Measurements from ENCODE around the gene HIC2.
"Not testable (repeated sequence)": the region's sequence is repeated elsewhere in the genome, so short reads cannot be mapped to it uniquely, and the experiment has no call there.

DNA sequence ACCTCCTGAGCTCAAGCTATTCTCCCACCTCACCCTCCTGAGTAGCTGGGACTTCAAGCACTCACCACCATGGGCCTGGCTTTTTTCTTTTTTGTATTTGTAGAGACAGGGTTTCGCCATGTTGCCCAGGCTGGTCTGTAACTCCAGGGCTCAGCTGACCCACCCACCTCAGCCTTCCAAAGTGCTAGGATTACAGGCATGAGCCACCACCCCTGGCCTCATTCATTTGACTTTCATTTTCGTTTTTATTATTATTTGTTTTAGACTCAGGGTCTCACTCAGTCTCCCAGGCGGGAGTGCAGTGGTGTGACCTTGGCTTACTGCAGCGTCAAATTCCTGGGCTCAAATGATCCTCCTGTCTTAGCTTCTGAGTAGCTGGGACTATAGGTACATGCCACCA, 9.4 kb upstream of the HIC2 start:
- TF ChIP-seq, protein P1, sequence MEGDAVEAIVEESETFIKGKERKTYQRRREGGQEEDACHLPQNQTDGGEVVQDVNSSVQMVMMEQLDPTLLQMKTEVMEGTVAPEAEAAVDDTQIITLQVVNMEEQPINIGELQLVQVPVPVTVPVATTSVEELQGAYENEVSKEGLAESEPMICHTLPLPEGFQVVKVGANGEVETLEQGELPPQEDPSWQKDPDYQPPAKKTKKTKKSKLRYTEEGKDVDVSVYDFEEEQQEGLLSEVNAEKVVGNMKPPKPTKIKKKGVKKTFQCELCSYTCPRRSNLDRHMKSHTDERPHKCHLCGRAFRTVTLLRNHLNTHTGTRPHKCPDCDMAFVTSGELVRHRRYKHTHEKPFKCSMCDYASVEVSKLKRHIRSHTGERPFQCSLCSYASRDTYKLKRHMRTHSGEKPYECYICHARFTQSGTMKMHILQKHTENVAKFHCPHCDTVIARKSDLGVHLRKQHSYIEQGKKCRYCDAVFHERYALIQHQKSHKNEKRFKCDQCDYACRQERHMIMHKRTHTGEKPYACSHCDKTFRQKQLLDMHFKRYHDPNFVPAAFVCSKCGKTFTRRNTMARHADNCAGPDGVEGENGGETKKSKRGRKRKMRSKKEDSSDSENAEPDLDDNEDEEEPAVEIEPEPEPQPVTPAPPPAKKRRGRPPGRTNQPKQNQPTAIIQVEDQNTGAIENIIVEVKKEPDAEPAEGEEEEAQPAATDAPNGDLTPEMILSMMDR (IDR thresholded peaks at IDR 0.05; ENCODE audit: insufficient read depth, low read length, poor library complexity, severe bottlenecking), result not testable (repeated sequence)
- not testable (repeated sequence) for TF ChIP-seq EZH2phosphoT487 (conservative IDR thresholded peaks at IDR 0.05; ENCODE audit: low read length)

Measured in SU-DHL-6 (cell line).